ENCODE results near the gene SARS1.

The SARS1 gene

GRCh38 chr1:109249654-109250401 is 36.1 kb downstream of the SARS1 start:
- DNase-seq (ENCODE audit: low read depth, low spot score) = no peak

GRCh38 chr1:109250454-109251276 is 36.9 kb downstream of the SARS1 start:
- no peak for DNase-seq (ENCODE audit: low read depth, low spot score)

- DNase-seq (ENCODE audit: low read depth, low spot score) = no peak
These were observed 37.8 kb downstream of the SARS1 start for GRCh38 chr1:109251277-109252166.

- DNase-seq (ENCODE audit: low read depth, low spot score) = no peak
These were observed 38.6 kb downstream of the SARS1 start for GRCh38 chr1:109252167-109252892.

- DNase-seq (ENCODE audit: low read depth, low spot score) = no peak
These were observed 39.4 kb downstream of the SARS1 start for GRCh38 chr1:109252893-109253802.

GRCh38 chr1:109253803-109254620 is 40.3 kb downstream of the SARS1 start:
- DNase-seq (ENCODE audit: low read depth, low spot score) = no peak

- no peak for DNase-seq (ENCODE audit: low read depth, low spot score)
These were observed 40.9 kb downstream of the SARS1 start for GRCh38 chr1:109254621-109255096.

- DNase-seq (ENCODE audit: low read depth, low spot score) = no peak
These were observed 41.5 kb downstream of the SARS1 start for GRCh38 chr1:109255097-109255651.

GRCh38 chr1:109255678-109256077 is 42.0 kb downstream of the SARS1 start:
- DNase-seq (ENCODE audit: low read depth, low spot score) = no peak

- DNase-seq (ENCODE audit: low read depth, low spot score) = no peak
These were observed 42.4 kb downstream of the SARS1 start for GRCh38 chr1:109256085-109256484.

- no peak for DNase-seq (ENCODE audit: low read depth, low spot score)
These were observed 43.4 kb downstream of the SARS1 start for GRCh38 chr1:109256971-109257681.

GRCh38 chr1:109257682-109258421 is 44.1 kb downstream of the SARS1 start:
- DNase-seq (ENCODE audit: low read depth, low spot score) = no peak

- no peak for DNase-seq (ENCODE audit: low read depth, low spot score)
These were observed 45.1 kb downstream of the SARS1 start for GRCh38 chr1:109258481-109259466.

GRCh38 chr1:109259674-109260557 is 46.2 kb downstream of the SARS1 start:
- DNase-seq (ENCODE audit: low read depth, low spot score) = no peak

- no peak for DNase-seq (ENCODE audit: low read depth, low spot score)
These were observed 47.3 kb downstream of the SARS1 start for GRCh38 chr1:109261006-109261405.
